ENCODE measurements around the gene SGMS2. TPM values are rescaled to one million over a fixed set of nuclear protein-coding genes. Genes with fewer than 3 reads are reported as not detected.

Gene SGMS2
- polyA plus RNA-seq, 3 donors, result 20.8 to 32.7 (median 23.0) TPM

DNA sequence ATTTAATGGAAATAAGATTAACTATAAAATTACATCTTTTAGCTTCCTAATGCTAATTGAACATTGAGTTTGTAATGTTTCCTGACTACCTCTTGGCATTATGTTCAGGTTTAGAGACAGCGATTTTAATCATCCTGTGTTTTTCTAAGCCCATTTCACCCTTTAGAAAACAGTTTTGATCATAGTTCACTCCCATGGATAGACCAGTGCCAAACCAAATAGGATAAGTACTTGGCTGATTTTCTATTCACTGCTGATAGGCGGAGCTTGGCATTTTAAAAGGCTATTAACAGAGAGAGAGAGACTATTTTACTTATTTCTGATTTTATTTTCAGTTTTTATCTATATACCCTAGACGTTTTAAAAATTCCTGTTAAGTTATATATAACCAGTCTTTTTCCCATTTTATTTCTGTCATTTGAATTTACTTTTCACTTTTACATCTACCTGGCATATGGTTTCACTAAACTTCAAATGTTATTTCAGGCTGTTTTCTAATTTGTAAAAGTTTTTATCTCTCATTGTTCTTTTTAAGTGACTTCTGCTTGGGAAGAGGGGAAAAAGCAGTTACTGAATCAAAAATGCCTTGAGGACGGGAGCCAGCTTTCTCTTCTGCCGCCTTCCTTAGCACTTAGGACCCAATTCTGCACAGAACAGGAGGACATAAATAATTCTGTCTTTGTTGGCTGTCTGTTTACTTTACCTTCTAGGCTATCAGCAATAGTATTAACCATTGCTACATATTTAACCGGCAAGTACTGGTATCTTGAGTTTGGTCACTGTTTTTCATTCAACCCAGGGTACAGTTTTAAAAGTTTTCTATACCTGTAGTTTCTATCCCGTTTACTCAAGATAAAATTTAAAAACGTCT lies 46.4 kb downstream of the SGMS2 start:
- Histone ChIP-seq H3K4me2 (replicated peaks; ENCODE audit: extremely low read depth, low read length, poor library complexity, severe bottlenecking) (no peak overlapping the region), H3K9ac (ENCODE audit: insufficient read depth, low read length, poor library complexity, severe bottlenecking) (no peak overlapping the region), H3K27ac (ENCODE audit: low read depth in 1 of 2, low read length in 2 of 2) (no peak overlapping the region), H3K79me2 (ENCODE audit: insufficient read depth, low read length) (peaks cover 34% of the 10 kb centered on the region), H3K4me1 (ENCODE audit: control insufficient read depth in 1 of 2, insufficient read depth in 2 of 2, low read length in 2 of 2) (peaks cover 5 to 7% of the 10 kb centered on the region in 2 donors), H3K4me3 (replicated peaks in 1 of 3; ENCODE audit: low read depth in 2 of 3, low read length in 3 of 3) (no peak overlapping the region), H2AFZ (ENCODE audit: insufficient read depth, low read depth, low read length, poor library complexity, severe bottlenecking) (no peak overlapping the region), H3K36me3 (replicated peaks in 1 of 2; ENCODE audit: control insufficient read depth in 1 of 2, insufficient read depth in 2 of 2, low read length in 2 of 2) (peaks cover 0 to 25% of the 10 kb centered on the region in 2 donors), H3K27me3 (ENCODE audit: control insufficient read depth in 2 of 2, insufficient read depth in 2 of 2, low read length in 2 of 2) (no peaks in the 10 kb centered on the region), H3K9me3 (replicated peaks in 1 of 2; ENCODE audit: control insufficient read depth in 1 of 2, insufficient read depth in 1 of 2, low read length in 2 of 2) (no peaks in the 10 kb centered on the region), H4K20me1 (ENCODE audit: insufficient read depth, low read length) (peaks cover 65% of the 10 kb centered on the region)
- TF ChIP-seq, protein P1, sequence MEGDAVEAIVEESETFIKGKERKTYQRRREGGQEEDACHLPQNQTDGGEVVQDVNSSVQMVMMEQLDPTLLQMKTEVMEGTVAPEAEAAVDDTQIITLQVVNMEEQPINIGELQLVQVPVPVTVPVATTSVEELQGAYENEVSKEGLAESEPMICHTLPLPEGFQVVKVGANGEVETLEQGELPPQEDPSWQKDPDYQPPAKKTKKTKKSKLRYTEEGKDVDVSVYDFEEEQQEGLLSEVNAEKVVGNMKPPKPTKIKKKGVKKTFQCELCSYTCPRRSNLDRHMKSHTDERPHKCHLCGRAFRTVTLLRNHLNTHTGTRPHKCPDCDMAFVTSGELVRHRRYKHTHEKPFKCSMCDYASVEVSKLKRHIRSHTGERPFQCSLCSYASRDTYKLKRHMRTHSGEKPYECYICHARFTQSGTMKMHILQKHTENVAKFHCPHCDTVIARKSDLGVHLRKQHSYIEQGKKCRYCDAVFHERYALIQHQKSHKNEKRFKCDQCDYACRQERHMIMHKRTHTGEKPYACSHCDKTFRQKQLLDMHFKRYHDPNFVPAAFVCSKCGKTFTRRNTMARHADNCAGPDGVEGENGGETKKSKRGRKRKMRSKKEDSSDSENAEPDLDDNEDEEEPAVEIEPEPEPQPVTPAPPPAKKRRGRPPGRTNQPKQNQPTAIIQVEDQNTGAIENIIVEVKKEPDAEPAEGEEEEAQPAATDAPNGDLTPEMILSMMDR (IDR thresholded peaks at IDR 0.05), result no peak
- peak overlapping the region in 2 of 7 donors; percentile 9 to 60 for H3K27ac Mint-ChIP-seq
- peaks cover 14% of the 10 kb centered on the region for H3K4me1 Mint-ChIP-seq
- no peak for DNase-seq
- no CpG with 5 or more reads among the region's 8 CpGs for WGBS (ENCODE audit: insufficient coverage)
- intact Hi-C loops (cut with micrococcal nuclease), result loop anchor here in 1 of 2 donors (10.0 kb wide), 1 partner anchor 46 kb away; the partner anchor contains the start of gene SGMS2
- no peaks in the 10 kb centered on the region for H3K27me3 Mint-ChIP-seq (ENCODE audit: low read depth in 3 of 3)
- no peaks in the 10 kb centered on the region for H3K9me3 Mint-ChIP-seq
- peaks cover 17 to 32% of the 10 kb centered on the region in 2 donors for H3K36me3 Mint-ChIP-seq
- no peak overlapping the region for H3K4me3 Mint-ChIP-seq

DNA sequence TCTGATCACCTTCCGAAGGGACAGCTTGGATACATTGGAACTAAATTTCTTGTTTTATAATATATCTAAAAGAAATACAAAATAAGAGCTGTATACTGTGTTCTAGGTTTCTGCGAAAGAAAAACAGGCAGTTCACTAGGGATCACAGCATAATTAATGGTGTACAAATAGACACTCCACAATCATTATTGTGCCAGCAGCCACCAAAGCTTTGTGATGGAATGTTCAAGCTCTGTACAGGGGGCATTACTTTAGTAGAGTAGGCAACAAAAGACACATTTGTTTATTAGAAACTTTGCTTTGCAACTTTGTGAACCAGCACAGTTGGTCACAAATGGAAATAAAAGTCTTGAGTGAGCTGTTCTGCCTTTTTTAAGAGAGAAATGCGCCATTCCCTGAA lies 49.3 kb downstream of the SGMS2 start:
- H3K27ac Mint-ChIP-seq, result peak overlapping the region in 1 of 7 donors; percentile 61
- Histone ChIP-seq H3K9ac (ENCODE audit: insufficient read depth, low read length, poor library complexity, severe bottlenecking) (no peak overlapping the region), H2AFZ (ENCODE audit: insufficient read depth, low read depth, low read length, poor library complexity, severe bottlenecking) (no peak overlapping the region), H4K20me1 (ENCODE audit: insufficient read depth, low read length) (peaks cover 67% of the 10 kb centered on the region), H3K27me3 (ENCODE audit: control insufficient read depth in 2 of 2, insufficient read depth in 2 of 2, low read length in 2 of 2) (no peaks in the 10 kb centered on the region), H3K4me3 (replicated peaks in 1 of 3; ENCODE audit: low read depth in 2 of 3, low read length in 3 of 3) (no peak overlapping the region), H3K9me3 (replicated peaks in 1 of 2; ENCODE audit: control insufficient read depth in 1 of 2, insufficient read depth in 1 of 2, low read length in 2 of 2) (no peaks in the 10 kb centered on the region), H3K27ac (ENCODE audit: low read depth in 1 of 2, low read length in 2 of 2) (no peak overlapping the region), H3K36me3 (replicated peaks in 1 of 2; ENCODE audit: control insufficient read depth in 1 of 2, insufficient read depth in 2 of 2, low read length in 2 of 2) (peaks cover 2 to 39% of the 10 kb centered on the region in 2 donors), H3K4me2 (replicated peaks; ENCODE audit: extremely low read depth, low read length, poor library complexity, severe bottlenecking) (no peak overlapping the region), H3K4me1 (ENCODE audit: control insufficient read depth in 1 of 2, insufficient read depth in 2 of 2, low read length in 2 of 2) (peaks cover 6 to 11% of the 10 kb centered on the region in 2 donors), H3K79me2 (ENCODE audit: insufficient read depth, low read length) (peaks cover 43% of the 10 kb centered on the region)
- no peak for DNase-seq
- intact Hi-C loops (cut with micrococcal nuclease), result loop anchor here in 1 of 2 donors (10.0 kb wide), 1 partner anchor 49 kb away; the partner anchor contains the start of gene SGMS2
- H3K4me1 Mint-ChIP-seq, result peaks cover 14% of the 10 kb centered on the region
- H3K27me3 Mint-ChIP-seq (ENCODE audit: low read depth in 3 of 3), result no peaks in the 10 kb centered on the region
- peaks cover 27 to 29% of the 10 kb centered on the region in 2 donors for H3K36me3 Mint-ChIP-seq
- TF ChIP-seq, protein P1 (IDR thresholded peaks at IDR 0.05), result no peak
- WGBS (ENCODE audit: insufficient coverage), result no CpG with 5 or more reads among the region's 3 CpGs
- no peaks in the 10 kb centered on the region for H3K9me3 Mint-ChIP-seq
- no peak overlapping the region for H3K4me3 Mint-ChIP-seq

All from CD14-positive monocyte (primary cell).